OCI-LY7 (cell line): ENCODE results near the gene SPINK13. TPM values are rescaled to one million over a fixed set of nuclear protein-coding genes. Genes with fewer than 3 reads are reported as not detected.
"Not testable (repeated sequence)": the region's sequence is repeated elsewhere in the genome, so short reads cannot be mapped to it uniquely, and the experiment has no call there.

ENCODE experiments used
- BruUV-seq: library from RNA; stranded (reverse); fragments of 400-500 nt; replicated peaks from 2 replicates; lab custom pipeline; 2021; lab: Mats Ljungman, UMichigan
- CTCF ChIA-PET: fragments of 300-600 bp; sonication (Branson Sonifier 250); formaldehyde crosslinking; loops from one replicate; lab custom pipeline; 2022; ENCODE audit warnings: antibody characterized with exemption; ENCODE audit not compliant: unreplicated experiment; lab: Charles Lee
- POLR2A ChIA-PET: fragments of 300-600 bp; sonication (Branson Sonifier 250); formaldehyde crosslinking; loops from one replicate; lab custom pipeline; 2022; ENCODE audit warnings: antibody characterized with exemption; lab: Charles Lee
- DNase-seq: peaks from one replicate; pipeline ENCODE4 v3.0.0-alpha.2; 2015; ENCODE audit warnings: low spot score
- H2AFZ ChIP-seq: fragments of 200-600 bp; sonication (generic), shearing (Covaris generic); 2 replicates; pipeline ENCODE4 v1.6.1; 2014; ENCODE audit warnings: mild to moderate bottlenecking, antibody characterized with exemption, low read length, moderate library complexity
- H3K27ac ChIP-seq: fragments of 200-600 bp; sonication (generic); 2 replicates; pipeline ENCODE4 v1.5.1; 2014; ENCODE audit warnings: mixed run types, low read depth, mild to moderate bottlenecking, moderate library complexity, low read length, inconsistent platforms; ENCODE audit not compliant: poor library complexity, severe bottlenecking
- H3K36me3 ChIP-seq: fragments of 200-600 bp; sonication (generic); 2 replicates; pipeline ENCODE4 v1.6.1; 2014; ENCODE audit warnings: mild to moderate bottlenecking, antibody characterized with exemption, low read length, moderate library complexity, mixed read lengths; ENCODE audit not compliant: insufficient read depth
- H3K4me1 ChIP-seq: fragments of 200-600 bp; sonication (generic); 2 replicates; pipeline ENCODE4 v1.5.1; 2014; ENCODE audit warnings: mild to moderate bottlenecking, low read length; ENCODE audit not compliant: insufficient read depth, poor library complexity, severe bottlenecking
- H3K4me2 ChIP-seq: fragments of 200-600 bp; sonication (generic); 2 replicates; pipeline ENCODE4 v1.6.1; 2014; ENCODE audit warnings: mild to moderate bottlenecking, low read length
- H3K4me3 ChIP-seq: fragments of 200-600 bp; sonication (generic); 2 replicates; pipeline ENCODE4 v1.5.1; 2014; ENCODE audit warnings: mild to moderate bottlenecking, low read depth, low read length; ENCODE audit not compliant: poor library complexity, severe bottlenecking
- H3K79me2 ChIP-seq: fragments of 200-600 bp; sonication (generic); 2 replicates; pipeline ENCODE4 v1.6.1; 2016; ENCODE audit warnings: low read depth, mild to moderate bottlenecking, low read length, moderate library complexity, mixed read lengths; ENCODE audit not compliant: insufficient read depth
- H3K9me2 ChIP-seq: fragments of 200-600 bp; sonication (generic); 2 replicates; pipeline ENCODE4 v1.6.1; 2016; ENCODE audit warnings: mild to moderate bottlenecking, low read length, mixed read lengths; ENCODE audit not compliant: insufficient read depth
- H3K9me3 ChIP-seq: fragments of 200-600 bp; sonication (generic); 2 replicates; pipeline ENCODE4 v1.6.1; 2014; ENCODE audit warnings: mild to moderate bottlenecking, mixed run types, low read length, mixed read lengths
- H4K20me1 ChIP-seq: fragments of 200-600 bp; sonication (generic); 2 replicates; pipeline ENCODE4 v1.6.1; 2014; ENCODE audit warnings: mild to moderate bottlenecking, antibody characterized with exemption, low read length, moderate library complexity, mixed read lengths; ENCODE audit not compliant: insufficient read depth
- CTCF ChIP-seq: fragments of 200-600 bp; sonication (generic); conservative IDR thresholded peaks from 2 replicates; pipeline ENCODE4 v1.5.1; 2014; ENCODE audit warnings: mild to moderate bottlenecking, antibody characterized with exemption, low read length, moderate library complexity, mixed read lengths
- EZH2phosphoT487 ChIP-seq: fragments of 200-600 bp; sonication (generic); IDR thresholded peaks from 2 replicates; pipeline ENCODE4 v1.6.1; 2018; ENCODE audit warnings: low read depth, borderline replicate concordance, mild to moderate bottlenecking, mixed run types, antibody characterized with exemption, low read length, moderate library complexity, mixed read lengths
- intact Hi-C: fragments of 100-400 bp; cut with micrococcal nuclease; formaldehyde crosslinking; loops from one replicate; pipeline ENCODE4 v1.10.0; 2022; ENCODE audit not compliant: unreplicated experiment
- total RNA-seq, 2 experiments: library from RNA; depleted of rRNA in 1 of 2; stranded (reverse); fragments of >200 nt in 1 of 2; shearing (Covaris generic) in 1 of 2; gene quantifications; 2 replicates each; pipeline ENCODE4 v1.2.3, GENCODE V29; 2014 to 2022

SPINK13 gene
- total RNA-seq, 2 experiments from 2014 or later, result not detected

GRCh38 chr5:148312153-148312552, 43.6 kb downstream of the SPINK13 start, which contains the start of gene SPINK7:
Gene SPINK7 (plus strand): TSS chr5:148312423. CDS start chr5:148312484, 61 bp downstream.
- CTCF ChIA-PET, result no interaction called here
- BruUV-seq, result no TSS peak
- Histone ChIP-seq H3K4me1 (no peaks in the 10 kb centered on the region), H3K4me3 (no peak within 1 kb of the TSS), H3K4me2 (no peak within 1 kb of the TSS), H3K9me3 (no peaks in the 10 kb centered on the region), H3K36me3 (no peaks in the 10 kb centered on the region), H3K27ac (no peak within 1 kb of the TSS), H4K20me1 (no peaks in the 10 kb centered on the region), H2AFZ (no peak within 1 kb of the TSS), H3K9me2 (no peaks in the 10 kb centered on the region), H3K79me2 (no peaks in the 10 kb centered on the region)
- TF ChIP-seq EZH2phosphoT487 (no peak), CTCF (no peak)
- intact Hi-C loops, result no loop called here
- no peak for DNase-seq
- POLR2A ChIA-PET, result no interaction called here

DNA sequence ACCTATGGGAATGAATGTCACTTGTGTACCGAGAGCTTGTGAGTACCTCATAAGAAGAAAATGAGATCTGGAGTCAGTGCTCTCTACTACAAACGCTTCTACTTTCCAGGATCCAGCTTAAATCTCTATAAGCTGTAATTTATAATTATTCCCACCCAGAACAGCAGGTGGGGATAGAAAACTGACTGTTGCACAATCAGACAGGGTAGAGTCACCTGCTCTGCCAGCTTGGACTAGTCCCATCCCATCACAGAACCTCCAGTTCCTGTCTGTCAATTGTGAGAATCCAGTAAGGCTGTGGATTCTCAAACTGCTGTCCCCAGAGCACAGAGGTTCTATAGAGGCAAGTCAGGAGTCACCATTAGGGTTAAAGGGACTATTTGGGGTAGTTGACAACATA, 45.6 kb downstream of the SPINK13 start:
- H3K27ac ChIP-seq, result no peak overlapping the region
- H3K9me2 ChIP-seq, result no peaks in the 10 kb centered on the region
- no peaks in the 10 kb centered on the region for H3K79me2 ChIP-seq
- intact Hi-C loops, result no loop called here
- no peaks in the 10 kb centered on the region for H3K4me1 ChIP-seq
- no peaks in the 10 kb centered on the region for H3K9me3 ChIP-seq
- no peaks in the 10 kb centered on the region for H4K20me1 ChIP-seq
- no peaks in the 10 kb centered on the region for H3K36me3 ChIP-seq
- TF ChIP-seq EZH2phosphoT487, result no peak
- TF ChIP-seq CTCF, result peak; percentile 29; the same call in 1 of the 2 replicates
- POLR2A ChIA-PET, result interaction anchor here (0.6 to 0.9 kb wide), 3 partner anchors 23 to 476 kb away, joined by 3 to 4 read pairs (median 3); no protein-coding TSS in a partner anchor
- DNase-seq, result no peak
- no peak overlapping the region for H3K4me3 ChIP-seq
- CTCF ChIA-PET, result no interaction called here
- no peak overlapping the region for H3K4me2 ChIP-seq
- no TSS peak for BruUV-seq
- no peak overlapping the region for H2AFZ ChIP-seq

DNA sequence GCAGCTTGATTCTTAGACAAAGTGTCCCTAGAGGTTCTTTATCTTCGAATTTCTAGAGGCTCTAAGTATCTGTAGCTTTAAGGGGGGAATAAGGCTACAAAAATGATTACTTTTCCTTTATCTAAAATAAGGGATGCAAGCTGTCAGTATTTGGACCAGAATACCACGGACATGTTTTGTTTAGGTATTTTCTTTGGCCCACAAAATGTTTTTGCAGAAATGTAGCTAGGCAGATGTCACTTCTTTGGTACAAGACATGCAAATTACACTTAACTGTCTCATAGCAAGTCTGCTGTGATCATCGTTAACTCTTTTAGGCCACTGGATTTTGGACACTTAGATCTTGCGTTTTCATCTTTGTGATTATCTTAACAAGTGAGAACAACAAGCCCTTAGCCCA, 46.1 kb downstream of the SPINK13 start:
- Histone ChIP-seq H2AFZ (no peak overlapping the region), H3K9me2 (no peaks in the 10 kb centered on the region), H3K79me2 (no peaks in the 10 kb centered on the region), H4K20me1 (no peaks in the 10 kb centered on the region), H3K9me3 (no peaks in the 10 kb centered on the region), H3K4me1 (no peaks in the 10 kb centered on the region), H3K36me3 (no peaks in the 10 kb centered on the region), H3K4me3 (no peak overlapping the region), H3K4me2 (no peak overlapping the region), H3K27ac (no peak overlapping the region)
- intact Hi-C loops, result no loop called here
- ChIA-PET POLR2A (interaction anchor here (0.6 to 1.3 kb wide), 3 partner anchors 9 to 476 kb away, joined by 3 to 4 read pairs (median 4); no protein-coding TSS in a partner anchor), CTCF (no interaction called here)
- DNase-seq, result no peak
- TF ChIP-seq EZH2phosphoT487 (no peak), CTCF (no peak)
- no TSS peak for BruUV-seq

GRCh38 chr5:148320011-148320963, 51.7 kb downstream of the SPINK13 start:
- H3K27ac ChIP-seq, H3K36me3 ChIP-seq, H3K79me2 ChIP-seq, H2AFZ ChIP-seq, DNase-seq, CTCF ChIA-PET, H3K4me1 ChIP-seq, BruUV-seq, intact Hi-C loops, H3K4me2 ChIP-seq, H3K9me3 ChIP-seq, POLR2A ChIA-PET, H3K9me2 ChIP-seq, H3K4me3 ChIP-seq, H4K20me1 ChIP-seq: not testable (repeated sequence)
